Fibroblast of lung (primary cell): Measurements from ENCODE around the gene SAA1.

Experiments used
- CTCF ChIP-seq, 2 donors: IDR thresholded peaks in 1 of 2; conservative IDR thresholded peaks in 1 of 2; 1 replicate in 1 of 2; 2 replicates in 1 of 2; pipeline ENCODE4 v1.5.1; 2011 to 2012; ENCODE audit warnings: low read length in 2 of 2, control low read depth in 1 of 2, inconsistent platforms in 1 of 2, low read depth in 1 of 2, mild to moderate bottlenecking in 1 of 2
- EZH2 ChIP-seq: IDR thresholded peaks from 2 replicates; pipeline ENCODE4 v1.5.1; 2012; ENCODE audit warnings: low read length, control low read depth, mild to moderate bottlenecking; ENCODE audit errors: missing control alignments

GRCh38 chr11:18308242-18308641 lies 42.2 kb downstream of the SAA1 start:
- TF ChIP-seq CTCF (conservative IDR thresholded peaks at IDR 0.05 in 1 of 2, IDR thresholded peaks at IDR 0.05 in 1 of 2; ENCODE audit: low read depth in 1 of 2, low read length in 2 of 2): no peak
- TF ChIP-seq EZH2: no peak
